Activated naive CD4-positive, alpha-beta T cell treated with anti-CD3 and anti-CD28 coated beads for 36 hours (primary cell): ENCODE data around the gene SLC2A1. TPM values are rescaled to one million over a fixed set of nuclear protein-coding genes. Genes with fewer than 3 reads are reported as not detected.

ENCODE experiments used
- CTCF ChIA-PET: fragments of 350-600 bp; sonication (Branson Sonifier 250); formaldehyde crosslinking; loops from one replicate; lab custom pipeline; 2021; ENCODE audit warnings: antibody characterized with exemption; lab: Charles Lee
- DNase-seq: peaks from one replicate; pipeline ENCODE4 v3.0.0-alpha.2; 2020
- H3K27ac Mint-ChIP-seq: one replicate; pipeline ENCODE4 v1.8.0; 2021; ENCODE audit warnings: mild to moderate bottlenecking, mixed read lengths
- H3K27me3 Mint-ChIP-seq: one replicate; pipeline ENCODE4 v1.8.0; 2021; ENCODE audit warnings: low read depth, mixed read lengths
- H3K36me3 Mint-ChIP-seq: one replicate; pipeline ENCODE4 v1.8.0; 2021; ENCODE audit warnings: low read depth, mixed read lengths
- H3K4me1 Mint-ChIP-seq: one replicate; pipeline ENCODE4 v1.8.0; 2021; ENCODE audit warnings: low read depth, mixed read lengths
- H3K4me3 Mint-ChIP-seq: one replicate; pipeline ENCODE4 v1.8.0; 2021; ENCODE audit warnings: mild to moderate bottlenecking, moderate library complexity, mixed read lengths
- H3K9me3 Mint-ChIP-seq: one replicate; pipeline ENCODE4 v1.8.0; 2021; ENCODE audit warnings: mixed read lengths
- intact Hi-C: fragments of 100-400 bp; cut with micrococcal nuclease; formaldehyde crosslinking; loops from one replicate; pipeline ENCODE4 v1.15.1; 2023
- total RNA-seq, 2 experiments: library from RNA; stranded (reverse); gene quantifications; one replicate each; pipeline ENCODE4 v1.2.3, GENCODE V29; 2021

The SLC2A1 gene
- total RNA-seq, 2 experiments from 2014 or later: 21.2 to 22.7 TPM

- peak overlapping the region; percentile 48 for H3K27ac Mint-ChIP-seq
Measured at GRCh38 chr1:42952303-42953001, 6.2 kb downstream of the SLC2A1 start.

GRCh38 chr1:42951588-42951987 lies 7.1 kb downstream of the SLC2A1 start:
- intact Hi-C loops: no loop called here
- Mint-ChIP-seq H3K36me3 (peaks cover 30% of the 10 kb centered on the region), H3K4me1 (peaks cover 85% of the 10 kb centered on the region), H3K9me3 (no peaks in the 10 kb centered on the region), H3K4me3 (no peak overlapping the region), H3K27ac (peak overlapping the region; percentile 22), H3K27me3 (no peaks in the 10 kb centered on the region)
- DNase-seq: no peak
- CTCF ChIA-PET: interaction anchor here (3.7 kb wide), 1 partner anchor 121 kb away, joined by 10 read pairs; no protein-coding TSS in a partner anchor

More at GRCh38 chr1:42952303-42953001, 6.2 kb downstream of the SLC2A1 start:
- DNase-seq: no peak
- Mint-ChIP-seq H3K9me3 (no peaks in the 10 kb centered on the region), H3K4me3 (no peak overlapping the region), H3K36me3 (peaks cover 38% of the 10 kb centered on the region), H3K27me3 (no peaks in the 10 kb centered on the region), H3K4me1 (peaks cover 84% of the 10 kb centered on the region)
- intact Hi-C loops: no loop called here
- CTCF ChIA-PET: interaction anchor here (0.6 to 3.7 kb wide), 4 partner anchors 9 to 120 kb away, joined by 3 to 10 read pairs (median 4); no protein-coding TSS in a partner anchor

GRCh38 chr1:42950116-42950481 lies 8.6 kb downstream of the SLC2A1 start:
- H3K36me3 Mint-ChIP-seq: peaks cover 28% of the 10 kb centered on the region
- peak overlapping the region; percentile 59 for H3K27ac Mint-ChIP-seq
- CTCF ChIA-PET: interaction anchor here (0.5 to 3.7 kb wide), 3 partner anchors 37 to 123 kb away, joined by 3 to 10 read pairs (median 3); no protein-coding TSS in a partner anchor
- H3K4me3 Mint-ChIP-seq: no peak overlapping the region
- no peaks in the 10 kb centered on the region for H3K27me3 Mint-ChIP-seq
- peaks cover 90% of the 10 kb centered on the region for H3K4me1 Mint-ChIP-seq
- intact Hi-C loops: no loop called here
- no peak for DNase-seq
- no peaks in the 10 kb centered on the region for H3K9me3 Mint-ChIP-seq

GRCh38 chr1:42949312-42950115 lies 9.2 kb downstream of the SLC2A1 start:
- Mint-ChIP-seq H3K27me3 (no peaks in the 10 kb centered on the region), H3K27ac (peak overlapping the region; percentile 11), H3K4me1 (peaks cover 90% of the 10 kb centered on the region), H3K36me3 (peaks cover 22% of the 10 kb centered on the region), H3K4me3 (no peak overlapping the region), H3K9me3 (no peaks in the 10 kb centered on the region)
- CTCF ChIA-PET: interaction anchor here (0.9 to 3.7 kb wide), 2 partner anchors 93 to 123 kb away, joined by 3 to 10 read pairs; no protein-coding TSS in a partner anchor
- no peak for DNase-seq
- intact Hi-C loops: no loop called here

- Mint-ChIP-seq H3K4me1 (peaks cover 90% of the 10 kb centered on the region), H3K27me3 (no peaks in the 10 kb centered on the region), H3K4me3 (no peak overlapping the region), H3K36me3 (peaks cover 21% of the 10 kb centered on the region), H3K27ac (peak overlapping the region; percentile 33), H3K9me3 (no peaks in the 10 kb centered on the region)
- DNase-seq: no peak
- CTCF ChIA-PET: interaction anchor here (0.7 to 3.7 kb wide), 3 partner anchors 25 to 125 kb away, joined by 3 to 10 read pairs (median 5); no protein-coding TSS in a partner anchor
- intact Hi-C loops: no loop called here
Measured at GRCh38 chr1:42947965-42948732, 10.5 kb downstream of the SLC2A1 start.

- Mint-ChIP-seq H3K27me3 (no peaks in the 10 kb centered on the region), H3K27ac (peak overlapping the region; percentile 59), H3K36me3 (peaks cover 31% of the 10 kb centered on the region), H3K4me1 (peaks cover 91% of the 10 kb centered on the region), H3K4me3 (no peak overlapping the region), H3K9me3 (no peaks in the 10 kb centered on the region)
- CTCF ChIA-PET: interaction anchor here (1.6 kb wide), 1 partner anchor 126 kb away, joined by 5 read pairs; no protein-coding TSS in a partner anchor
- DNase-seq: no peak
- intact Hi-C loops: no loop called here
Measured at GRCh38 chr1:42947117-42947516, 11.6 kb downstream of the SLC2A1 start.

- H3K4me1 Mint-ChIP-seq: peaks cover 93% of the 10 kb centered on the region
- no peak overlapping the region for H3K4me3 Mint-ChIP-seq
- H3K27ac Mint-ChIP-seq: peak overlapping the region; percentile 40
- intact Hi-C loops: no loop called here
- DNase-seq: no peak
- CTCF ChIA-PET: interaction anchor here (1.6 kb wide), 1 partner anchor 127 kb away, joined by 5 read pairs; no protein-coding TSS in a partner anchor
- peaks cover 36% of the 10 kb centered on the region for H3K36me3 Mint-ChIP-seq
- H3K9me3 Mint-ChIP-seq: no peaks in the 10 kb centered on the region
- H3K27me3 Mint-ChIP-seq: no peaks in the 10 kb centered on the region
Measured at GRCh38 chr1:42946120-42946898, 12.4 kb downstream of the SLC2A1 start.

- intact Hi-C loops: no loop called here
- peaks cover 39% of the 10 kb centered on the region for H3K36me3 Mint-ChIP-seq
- DNase-seq: peak; percentile 41
- peak overlapping the region; percentile 49 for H3K4me3 Mint-ChIP-seq
- no peaks in the 10 kb centered on the region for H3K27me3 Mint-ChIP-seq
- H3K4me1 Mint-ChIP-seq: peaks cover 93% of the 10 kb centered on the region
- peak overlapping the region; percentile 40 for H3K27ac Mint-ChIP-seq
- CTCF ChIA-PET: interaction anchor here (0.6 to 1.4 kb wide), 2 partner anchors 48 to 128 kb away, joined by 3 read pairs; no protein-coding TSS in a partner anchor
- no peaks in the 10 kb centered on the region for H3K9me3 Mint-ChIP-seq
Measured at GRCh38 chr1:42945164-42945563, 13.5 kb downstream of the SLC2A1 start.

GRCh38 chr1:42944246-42944928 lies 14.3 kb downstream of the SLC2A1 start:
- no peak overlapping the region for H3K4me3 Mint-ChIP-seq
- DNase-seq: no peak
- peaks cover 42% of the 10 kb centered on the region for H3K36me3 Mint-ChIP-seq
- H3K9me3 Mint-ChIP-seq: no peaks in the 10 kb centered on the region
- intact Hi-C loops: no loop called here
- H3K27ac Mint-ChIP-seq: peak overlapping the region; percentile 40
- H3K4me1 Mint-ChIP-seq: peaks cover 91% of the 10 kb centered on the region
- no peaks in the 10 kb centered on the region for H3K27me3 Mint-ChIP-seq
- CTCF ChIA-PET: interaction anchor here (0.8 to 1.4 kb wide), 5 partner anchors 10 to 129 kb away, joined by 3 to 6 read pairs (median 3); no protein-coding TSS in a partner anchor

- no peak for DNase-seq
- Mint-ChIP-seq H3K9me3 (no peaks in the 10 kb centered on the region), H3K27me3 (no peaks in the 10 kb centered on the region), H3K4me3 (no peak overlapping the region), H3K36me3 (peaks cover 44% of the 10 kb centered on the region), H3K27ac (peak overlapping the region; percentile 43), H3K4me1 (peaks cover 93% of the 10 kb centered on the region)
- intact Hi-C loops: loop anchor here (1.0 kb wide), 1 partner anchor 11 kb away; no protein-coding TSS in a partner anchor
- CTCF ChIA-PET: interaction anchor here (0.8 to 1.4 kb wide), 5 partner anchors 9 to 130 kb away, joined by 3 to 6 read pairs (median 3); no protein-coding TSS in a partner anchor
Measured at GRCh38 chr1:42943728-42944127, 14.9 kb downstream of the SLC2A1 start.
